Glutamatergic neuron (in vitro differentiated cells): ENCODE results near the gene CMSS1. TPM values are rescaled to one million over a fixed set of nuclear protein-coding genes. Genes with fewer than 3 reads are reported as not detected.

Source experiments
- DNase-seq: peaks from one replicate; pipeline ENCODE4 v3.0.0; 2022
- H3K27ac Mint-ChIP-seq: one replicate; pipeline ENCODE4 v1.8.0; 2020; ENCODE audit warnings: mild to moderate bottlenecking, mixed read lengths, inconsistent platforms; ENCODE audit not compliant: unreplicated experiment
- H3K27me3 Mint-ChIP-seq: one replicate; pipeline ENCODE4 v1.8.0; 2020; ENCODE audit warnings: mild to moderate bottlenecking, moderate library complexity, mixed read lengths, inconsistent platforms; ENCODE audit not compliant: unreplicated experiment
- H3K36me3 Mint-ChIP-seq: one replicate; pipeline ENCODE4 v1.8.0; 2020; ENCODE audit warnings: mild to moderate bottlenecking, mixed read lengths, inconsistent platforms; ENCODE audit not compliant: unreplicated experiment
- H3K4me1 Mint-ChIP-seq: one replicate; pipeline ENCODE4 v1.8.0; 2020; ENCODE audit warnings: mild to moderate bottlenecking, low read depth, mixed read lengths, inconsistent platforms; ENCODE audit not compliant: unreplicated experiment
- H3K4me3 Mint-ChIP-seq: one replicate; pipeline ENCODE4 v1.8.0; 2020; ENCODE audit warnings: mild to moderate bottlenecking, mixed read lengths, inconsistent platforms; ENCODE audit not compliant: unreplicated experiment
- H3K9me3 Mint-ChIP-seq: one replicate; pipeline ENCODE4 v1.8.0; 2020; ENCODE audit warnings: mild to moderate bottlenecking, moderate library complexity, mixed read lengths, inconsistent platforms; ENCODE audit not compliant: unreplicated experiment
- CTCF ChIP-seq: fragments of 200-600 bp; sonication (generic); IDR thresholded peaks from one replicate; pipeline ENCODE4 v1.5.0; 2021; ENCODE audit not compliant: partially characterized antibody, unreplicated experiment
- total RNA-seq: library from RNA; stranded (reverse); fragmentation: NEBNext Ultra II Directional; extraction: Animal tissue kit (Norgen Biotek cat#: 25700); gene quantifications from one replicate; pipeline ENCODE4 v1.2.1, GENCODE V29; 2021; ENCODE audit not compliant: unreplicated experiment

The CMSS1 gene
- total RNA-seq, 1 donor from 2014 or later = 37.8 TPM

- no peaks in the 10 kb centered on the region for H3K36me3 Mint-ChIP-seq
- no peak overlapping the region for H3K27ac Mint-ChIP-seq
- TF ChIP-seq CTCF = no peak
- no peaks in the 10 kb centered on the region for H3K9me3 Mint-ChIP-seq
- no peaks in the 10 kb centered on the region for H3K27me3 Mint-ChIP-seq
- peaks cover 2% of the 10 kb centered on the region for H3K4me1 Mint-ChIP-seq
- H3K4me3 Mint-ChIP-seq = no peak overlapping the region
- DNase-seq = no peak
Measured at GRCh38 chr3:100023595-100023994, 205.9 kb downstream of the CMSS1 start.

GRCh38 chr3:100024520-100025303, 207.1 kb downstream of the CMSS1 start:
- no peak overlapping the region for H3K27ac Mint-ChIP-seq
- no peaks in the 10 kb centered on the region for H3K27me3 Mint-ChIP-seq
- H3K9me3 Mint-ChIP-seq = no peaks in the 10 kb centered on the region
- H3K4me3 Mint-ChIP-seq = no peak overlapping the region
- H3K36me3 Mint-ChIP-seq = no peaks in the 10 kb centered on the region
- no peak for DNase-seq
- TF ChIP-seq CTCF = no peak
- H3K4me1 Mint-ChIP-seq = peaks cover 2% of the 10 kb centered on the region

- TF ChIP-seq CTCF = no peak
- DNase-seq = no peak
- Mint-ChIP-seq H3K4me3 (no peak overlapping the region), H3K36me3 (no peaks in the 10 kb centered on the region), H3K27ac (no peak overlapping the region), H3K4me1 (peaks cover 10% of the 10 kb centered on the region), H3K9me3 (peaks cover 4% of the 10 kb centered on the region), H3K27me3 (peaks cover 5% of the 10 kb centered on the region)
Measured at GRCh38 chr3:100027321-100027720, 209.7 kb downstream of the CMSS1 start.

GRCh38 chr3:100029052-100029451, 211.4 kb downstream of the CMSS1 start:
- no peak for TF ChIP-seq CTCF

GRCh38 chr3:100029689-100030088, 212.0 kb downstream of the CMSS1 start:
- H3K36me3 Mint-ChIP-seq = no peaks in the 10 kb centered on the region
- TF ChIP-seq CTCF = no peak
- no peak overlapping the region for H3K27ac Mint-ChIP-seq
- H3K27me3 Mint-ChIP-seq = peaks cover 5% of the 10 kb centered on the region
- H3K9me3 Mint-ChIP-seq = peaks cover 6% of the 10 kb centered on the region
- DNase-seq = no peak
- H3K4me3 Mint-ChIP-seq = no peak overlapping the region
- peaks cover 23% of the 10 kb centered on the region for H3K4me1 Mint-ChIP-seq

More at GRCh38 chr3:100029052-100029451, 211.4 kb downstream of the CMSS1 start:
- no peaks in the 10 kb centered on the region for H3K36me3 Mint-ChIP-seq
- H3K9me3 Mint-ChIP-seq = peaks cover 6% of the 10 kb centered on the region
- no peak overlapping the region for H3K4me3 Mint-ChIP-seq
- no peak for DNase-seq
- peaks cover 22% of the 10 kb centered on the region for H3K4me1 Mint-ChIP-seq
- no peak overlapping the region for H3K27ac Mint-ChIP-seq
- H3K27me3 Mint-ChIP-seq = peaks cover 5% of the 10 kb centered on the region
